AG04449 (cell line): ENCODE measurements around the gene IKZF1.

Source experiments
- CTCF ChIA-PET: fragments of 350-600 bp; formaldehyde crosslinking; extraction: SDS; loops from one replicate; lab custom pipeline; 2021; ENCODE audit warnings: antibody characterized with exemption; lab: Yijun Ruan, JAX
- POLR2A ChIA-PET: fragments of 400-600, 350-600 bp; formaldehyde crosslinking; extraction: SDS; loops from one replicate; lab custom pipeline; 2020; ENCODE audit warnings: antibody characterized with exemption, inconsistent platforms; lab: Yijun Ruan, JAX
- DNase-seq: peaks from one replicate; pipeline ENCODE4 v3.0.0-alpha.2; 2010; ENCODE audit warnings: low read depth, low spot score
- H3K4me3 ChIP-seq: 2 replicates; pipeline ENCODE4 v1.5.1; 2011; ENCODE audit warnings: low read depth, mild to moderate bottlenecking, control low read depth, low read length
- CTCF ChIP-seq: IDR thresholded peaks from one replicate; pipeline ENCODE4 v1.5.1; 2011; ENCODE audit warnings: mild to moderate bottlenecking, moderate library complexity, low read length, control low read depth, inconsistent platforms; ENCODE audit not compliant: insufficient read depth; ENCODE audit errors: missing control alignments

IKZF1 gene

GRCh38 chr7:50304129-50304910 lies at the start of gene IKZF1:
TSS of gene IKZF1 (plus strand) at chr7:50304716. CDS start at chr7:50319062, 14,346 bp downstream.
- H3K4me3 ChIP-seq = no peak within 1 kb of the TSS
- no peak for TF ChIP-seq CTCF
- DNase-seq = no peak
- POLR2A ChIA-PET = no interaction called here
- CTCF ChIA-PET = no interaction called here

- TF ChIP-seq CTCF = no peak
- no peak overlapping the region for H3K4me3 ChIP-seq
- ChIA-PET POLR2A (no interaction called here), CTCF (no interaction called here)
- no peak for DNase-seq
Measured at GRCh38 chr7:50261593-50261992, 42.9 kb upstream of the IKZF1 start.

GRCh38 chr7:50262446-50262845 lies 42.1 kb upstream of the IKZF1 start:
- DNase-seq = no peak
- H3K4me3 ChIP-seq = no peak overlapping the region
- no peak for TF ChIP-seq CTCF
- CTCF ChIA-PET = no interaction called here
- POLR2A ChIA-PET = no interaction called here

- CTCF ChIA-PET = no interaction called here
- DNase-seq = no peak
- POLR2A ChIA-PET = no interaction called here
- no peak overlapping the region for H3K4me3 ChIP-seq
- no peak for TF ChIP-seq CTCF
Measured at GRCh38 chr7:50262916-50263690, 41.4 kb upstream of the IKZF1 start.

- H3K4me3 ChIP-seq = no peak overlapping the region
- POLR2A ChIA-PET = no interaction called here
- CTCF ChIA-PET = no interaction called here
- TF ChIP-seq CTCF = no peak
- DNase-seq = no peak
Measured at GRCh38 chr7:50264908-50265307, 39.6 kb upstream of the IKZF1 start.

- CTCF ChIA-PET = no interaction called here
- POLR2A ChIA-PET = no interaction called here
- no peak overlapping the region for H3K4me3 ChIP-seq
- no peak for DNase-seq
- TF ChIP-seq CTCF = no peak
Measured at GRCh38 chr7:50265968-50266634, 38.4 kb upstream of the IKZF1 start.
